Measurements from ENCODE around the gene DBN1. TPM values are rescaled to one million over a fixed set of nuclear protein-coding genes. Genes with fewer than 3 reads are reported as not detected.
"Not testable (repeated sequence)": the region's sequence is repeated elsewhere in the genome, so short reads cannot be mapped to it uniquely, and the experiment has no call there.

The DBN1 gene
- total RNA-seq, 2 experiments from 2014 or later = 82.5 to 87.0 TPM

GRCh38 chr5:177427211-177427822, 46.1 kb downstream of the DBN1 start:
- Mint-ChIP-seq H3K4me3 (peak overlapping the region; percentile 94), H3K27ac (peak overlapping the region; percentile 83), H3K27me3 (no peaks in the 10 kb centered on the region), H3K36me3 (peaks cover 20% of the 10 kb centered on the region), H3K9me3 (no peaks in the 10 kb centered on the region), H3K4me1 (peaks cover 52% of the 10 kb centered on the region)
- ATAC-seq (ENCODE audit: low read depth) (no peak), DNase-seq (no peak)
- POLR2A ChIA-PET = interaction anchor here (0.9 to 10.7 kb wide), 11 partner anchors 10 to 117 kb away, joined by 3 to 312 read pairs (median 7); partner anchors contain the start of genes F12, MXD3 and PRR7

GRCh38 chr5:177426566-177427210, 46.7 kb downstream of the DBN1 start, which contains the start of gene GRK6:
Gene GRK6, plus strand, starts transcription at chr5:177426676. Its CDS starts 170 bp downstream, at chr5:177426846.
- POLR2A ChIA-PET = interaction anchor here (0.9 to 10.7 kb wide), 20 partner anchors 11 to 814 kb away, joined by 3 to 312 read pairs (median 4); partner anchors contain the start of genes F12, LMAN2, MXD3 and PRELID1
- Mint-ChIP-seq H3K4me1 (peaks cover 47% of the 10 kb centered on the region), H3K9me3 (no peaks in the 10 kb centered on the region), H3K36me3 (peaks cover 16% of the 10 kb centered on the region), H3K27me3 (no peaks in the 10 kb centered on the region), H3K4me3 (peak within 1 kb of the TSS; percentile 98), H3K27ac (peak within 1 kb of the TSS; percentile 99)
- ATAC-seq (ENCODE audit: low read depth) (peak; percentile 12), DNase-seq (peak; percentile 80)

- peaks cover 11% of the 10 kb centered on the region for H3K36me3 Mint-ChIP-seq
- H3K27ac Mint-ChIP-seq = peak overlapping the region; percentile 99
- peak overlapping the region; percentile 98 for H3K4me3 Mint-ChIP-seq
- ATAC-seq (ENCODE audit: low read depth) = peak; percentile 78
- no peaks in the 10 kb centered on the region for H3K9me3 Mint-ChIP-seq
- POLR2A ChIA-PET = interaction anchor here (0.9 to 10.7 kb wide), 21 partner anchors 8 to 815 kb away, joined by 3 to 312 read pairs (median 4); partner anchors contain the start of genes F12, LMAN2, MXD3 and PDLIM7
- H3K27me3 Mint-ChIP-seq = no peaks in the 10 kb centered on the region
- peaks cover 41% of the 10 kb centered on the region for H3K4me1 Mint-ChIP-seq
- peak; percentile 95 for DNase-seq
Observed at GRCh38 chr5:177425801-177426565, 47.5 kb downstream of the DBN1 start.

GRCh38 chr5:177425196-177425800, 48.1 kb downstream of the DBN1 start:
- Mint-ChIP-seq H3K9me3 (no peaks in the 10 kb centered on the region), H3K4me1 (peaks cover 38% of the 10 kb centered on the region), H3K27me3 (no peaks in the 10 kb centered on the region), H3K36me3 (peaks cover 6% of the 10 kb centered on the region), H3K4me3 (peak overlapping the region; percentile 98), H3K27ac (peak overlapping the region; percentile 99)
- POLR2A ChIA-PET = interaction anchor here (0.9 to 10.7 kb wide), 16 partner anchors 9 to 121 kb away, joined by 3 to 312 read pairs (median 4); partner anchors contain the start of genes F12, LMAN2, PDLIM7 and PRELID1
- ATAC-seq (ENCODE audit: low read depth) = no peak
- no peak for DNase-seq

- POLR2A ChIA-PET = interaction anchor here (0.7 to 6.9 kb wide), 3 partner anchors 8 to 31 kb away, joined by 3 to 35 read pairs (median 4); no protein-coding TSS in a partner anchor
- H3K4me1 Mint-ChIP-seq = peaks cover 21% of the 10 kb centered on the region
- H3K27me3 Mint-ChIP-seq = no peaks in the 10 kb centered on the region
- no peaks in the 10 kb centered on the region for H3K9me3 Mint-ChIP-seq
- H3K27ac Mint-ChIP-seq = no peak overlapping the region
- DNase-seq = no peak
- H3K4me3 Mint-ChIP-seq = no peak overlapping the region
- H3K36me3 Mint-ChIP-seq = no peaks in the 10 kb centered on the region
- no peak for ATAC-seq (ENCODE audit: low read depth)
Observed at GRCh38 chr5:177423671-177424070, 49.8 kb downstream of the DBN1 start.

- Mint-ChIP-seq H3K9me3 (no peaks in the 10 kb centered on the region), H3K4me1 (peaks cover 17% of the 10 kb centered on the region), H3K4me3 (no peak overlapping the region), H3K27ac (no peak overlapping the region), H3K36me3 (no peaks in the 10 kb centered on the region), H3K27me3 (no peaks in the 10 kb centered on the region)
- DNase-seq (no peak), ATAC-seq (ENCODE audit: low read depth) (no peak)
- POLR2A ChIA-PET = interaction anchor here (1.8 kb wide), 1 partner anchor 17 kb away, joined by 6 read pairs; no protein-coding TSS in a partner anchor
Observed at GRCh38 chr5:177421062-177421798, 52.2 kb downstream of the DBN1 start.

GRCh38 chr5:177420472-177420871, 53.0 kb downstream of the DBN1 start:
- H3K27me3 Mint-ChIP-seq; H3K4me3 Mint-ChIP-seq; H3K36me3 Mint-ChIP-seq; POLR2A ChIA-PET; H3K9me3 Mint-ChIP-seq; ATAC-seq (ENCODE audit: low read depth); DNase-seq; H3K27ac Mint-ChIP-seq: not testable (repeated sequence)
- peaks cover 15% of the 10 kb centered on the region for H3K4me1 Mint-ChIP-seq

GRCh38 chr5:177419046-177419445, 54.4 kb downstream of the DBN1 start:
- POLR2A ChIA-PET = no interaction called here
- ATAC-seq (ENCODE audit: low read depth) (no peak), DNase-seq (no peak)
- H3K9me3 Mint-ChIP-seq = no peaks in the 10 kb centered on the region
- H3K27me3 Mint-ChIP-seq = no peaks in the 10 kb centered on the region
- H3K27ac Mint-ChIP-seq = no peak overlapping the region
- H3K4me1 Mint-ChIP-seq = peaks cover 9% of the 10 kb centered on the region
- no peak overlapping the region for H3K4me3 Mint-ChIP-seq
- H3K36me3 Mint-ChIP-seq = no peaks in the 10 kb centered on the region

- H3K27ac Mint-ChIP-seq; H3K27me3 Mint-ChIP-seq; ATAC-seq (ENCODE audit: low read depth); DNase-seq; H3K36me3 Mint-ChIP-seq; H3K4me3 Mint-ChIP-seq; H3K9me3 Mint-ChIP-seq: not testable (repeated sequence)
- POLR2A ChIA-PET = interaction anchor here (0.8 to 4.9 kb wide), 3 partner anchors 9 to 14 kb away, joined by 3 to 34 read pairs (median 9); partner anchors contain the start of gene GRK6
- H3K4me1 Mint-ChIP-seq = peaks cover 17% of the 10 kb centered on the region
Observed at GRCh38 chr5:177417081-177417480, 56.4 kb downstream of the DBN1 start.

- ATAC-seq (ENCODE audit: low read depth) = no peak
- no peak for DNase-seq
- Mint-ChIP-seq H3K27ac (no peak overlapping the region), H3K36me3 (peaks cover 3% of the 10 kb centered on the region), H3K4me3 (no peak overlapping the region), H3K4me1 (peaks cover 24% of the 10 kb centered on the region), H3K27me3 (no peaks in the 10 kb centered on the region), H3K9me3 (no peaks in the 10 kb centered on the region)
- POLR2A ChIA-PET = interaction anchor here (1.0 to 4.9 kb wide), 3 partner anchors 12 to 32 kb away, joined by 4 to 34 read pairs (median 7); partner anchors contain the start of genes GRK6 and PRR7
Observed at GRCh38 chr5:177414481-177414880, 59.0 kb downstream of the DBN1 start.

- no peaks in the 10 kb centered on the region for H3K9me3 Mint-ChIP-seq
- no peak for DNase-seq
- H3K36me3 Mint-ChIP-seq = peaks cover 3% of the 10 kb centered on the region
- H3K4me3 Mint-ChIP-seq = peak overlapping the region; percentile 15
- peaks cover 24% of the 10 kb centered on the region for H3K4me1 Mint-ChIP-seq
- ATAC-seq (ENCODE audit: low read depth) = no peak
- peak overlapping the region; percentile 79 for H3K27ac Mint-ChIP-seq
- POLR2A ChIA-PET = interaction anchor here (4.9 kb wide), 1 partner anchor 14 kb away, joined by 34 read pairs; the partner anchor contains the start of gene GRK6
- no peaks in the 10 kb centered on the region for H3K27me3 Mint-ChIP-seq
Observed at GRCh38 chr5:177412603-177413233, 60.7 kb downstream of the DBN1 start.

All from activated naive CD8-positive, alpha-beta T cell treated with anti-CD3 and anti-CD28 coated beads, Interleukin-2, amount 10 ng/mL, durations not matched to agents 7 days and 5 days (primary cell).